ENCODE data around the gene TSHZ3. TPM values are rescaled to one million over a fixed set of nuclear protein-coding genes. Genes with fewer than 3 reads are reported as not detected.

TSHZ3 gene
- total RNA-seq, result 32.8 TPM

GRCh38 chr19:31349160-31349881 lies at the start of gene TSHZ3:
TSHZ3 (minus strand) TSS chr19:31349436; CDS start chr19:31349219, 217 bp downstream.
- intact Hi-C loops (cut with DNase I), result no loop called here
- ATAC-seq (peak; percentile 87), DNase-seq (ENCODE audit: low spot score) (peak; percentile 93)

- intact Hi-C loops (cut with DNase I), result no loop called here
- DNase-seq (ENCODE audit: low spot score), result no peak
- no peak for ATAC-seq
Observed at GRCh38 chr19:31397308-31397707, 48.1 kb upstream of the TSHZ3 start.

GRCh38 chr19:31392464-31392863 lies 43.2 kb upstream of the TSHZ3 start:
- DNase-seq (ENCODE audit: low spot score), result no peak
- no peak for ATAC-seq

GRCh38 chr19:31391518-31391917 lies 42.3 kb upstream of the TSHZ3 start:
- no peak for ATAC-seq
- no peak for DNase-seq (ENCODE audit: low spot score)
- intact Hi-C loops (cut with DNase I), result no loop called here

More at GRCh38 chr19:31392464-31392863, 43.2 kb upstream of the TSHZ3 start:
- intact Hi-C loops (cut with DNase I), result no loop called here

GRCh38 chr19:31390711-31391110 lies 41.5 kb upstream of the TSHZ3 start:
- intact Hi-C loops (cut with DNase I), result no loop called here
- ATAC-seq (no peak), DNase-seq (ENCODE audit: low spot score) (no peak)

GRCh38 chr19:31389874-31390273 lies 40.6 kb upstream of the TSHZ3 start:
- intact Hi-C loops (cut with DNase I), result no loop called here
- ATAC-seq (no peak), DNase-seq (ENCODE audit: low spot score) (no peak)

GRCh38 chr19:31387717-31388301 lies 38.6 kb upstream of the TSHZ3 start:
- intact Hi-C loops (cut with DNase I), result no loop called here
- ATAC-seq, result peak; percentile 68
- no peak for DNase-seq (ENCODE audit: low spot score)

- no peak for ATAC-seq
- no peak for DNase-seq (ENCODE audit: low spot score)
- intact Hi-C loops (cut with DNase I), result no loop called here
Observed at GRCh38 chr19:31386806-31387205, 37.6 kb upstream of the TSHZ3 start.

GRCh38 chr19:31385744-31386143 lies 36.5 kb upstream of the TSHZ3 start:
- DNase-seq (ENCODE audit: low spot score) (no peak), ATAC-seq (no peak)
- intact Hi-C loops (cut with DNase I), result no loop called here

- DNase-seq (ENCODE audit: low spot score) (no peak), ATAC-seq (no peak)
- intact Hi-C loops (cut with DNase I), result no loop called here
Observed at GRCh38 chr19:31383553-31383952, 34.3 kb upstream of the TSHZ3 start.

GRCh38 chr19:31380854-31381253 lies 31.6 kb upstream of the TSHZ3 start:
- DNase-seq (ENCODE audit: low spot score), result no peak
- no peak for ATAC-seq
- intact Hi-C loops (cut with DNase I), result no loop called here

GRCh38 chr19:31378404-31378803 lies 29.2 kb upstream of the TSHZ3 start:
- intact Hi-C loops (cut with DNase I), result no loop called here
- ATAC-seq (peak; percentile 91), DNase-seq (ENCODE audit: low spot score) (no peak)

GRCh38 chr19:31377736-31378135 lies 28.5 kb upstream of the TSHZ3 start:
- intact Hi-C loops (cut with DNase I), result no loop called here
- DNase-seq (ENCODE audit: low spot score) (no peak), ATAC-seq (no peak)

- intact Hi-C loops (cut with DNase I), result no loop called here
- ATAC-seq (no peak), DNase-seq (ENCODE audit: low spot score) (no peak)
Observed at GRCh38 chr19:31372246-31372781, 23.1 kb upstream of the TSHZ3 start.

- ATAC-seq (no peak), DNase-seq (ENCODE audit: low spot score) (no peak)
- intact Hi-C loops (cut with DNase I), result no loop called here
Observed at GRCh38 chr19:31370216-31370615, 21.0 kb upstream of the TSHZ3 start.

GRCh38 chr19:31364963-31365362 lies 15.7 kb upstream of the TSHZ3 start:
- no peak for ATAC-seq
- no peak for DNase-seq (ENCODE audit: low spot score)
- intact Hi-C loops (cut with DNase I), result no loop called here

GRCh38 chr19:31361728-31362127 lies 12.5 kb upstream of the TSHZ3 start:
- intact Hi-C loops (cut with DNase I), result no loop called here
- ATAC-seq (no peak), DNase-seq (ENCODE audit: low spot score) (no peak)

GRCh38 chr19:31357315-31357673 lies 8.1 kb upstream of the TSHZ3 start:
- DNase-seq (ENCODE audit: low spot score) (no peak), ATAC-seq (no peak)
- intact Hi-C loops (cut with DNase I), result no loop called here

- intact Hi-C loops (cut with DNase I), result no loop called here
- ATAC-seq (no peak), DNase-seq (ENCODE audit: low spot score) (no peak)
Observed at GRCh38 chr19:31356587-31357314, 7.5 kb upstream of the TSHZ3 start.

GRCh38 chr19:31355665-31356289 lies 6.5 kb upstream of the TSHZ3 start:
- intact Hi-C loops (cut with DNase I), result no loop called here
- no peak for ATAC-seq

More at GRCh38 chr19:31355665-31356289, 6.5 kb upstream of the TSHZ3 start:
- no peak for DNase-seq (ENCODE audit: low spot score)

Measured in sciatic nerve (tissue), 2 donors.